ENCODE results near the gene SENP7.
"Not testable (repeated sequence)": the region's sequence is repeated elsewhere in the genome, so short reads cannot be mapped to it uniquely, and the experiment has no call there.

Gene SENP7

DNA sequence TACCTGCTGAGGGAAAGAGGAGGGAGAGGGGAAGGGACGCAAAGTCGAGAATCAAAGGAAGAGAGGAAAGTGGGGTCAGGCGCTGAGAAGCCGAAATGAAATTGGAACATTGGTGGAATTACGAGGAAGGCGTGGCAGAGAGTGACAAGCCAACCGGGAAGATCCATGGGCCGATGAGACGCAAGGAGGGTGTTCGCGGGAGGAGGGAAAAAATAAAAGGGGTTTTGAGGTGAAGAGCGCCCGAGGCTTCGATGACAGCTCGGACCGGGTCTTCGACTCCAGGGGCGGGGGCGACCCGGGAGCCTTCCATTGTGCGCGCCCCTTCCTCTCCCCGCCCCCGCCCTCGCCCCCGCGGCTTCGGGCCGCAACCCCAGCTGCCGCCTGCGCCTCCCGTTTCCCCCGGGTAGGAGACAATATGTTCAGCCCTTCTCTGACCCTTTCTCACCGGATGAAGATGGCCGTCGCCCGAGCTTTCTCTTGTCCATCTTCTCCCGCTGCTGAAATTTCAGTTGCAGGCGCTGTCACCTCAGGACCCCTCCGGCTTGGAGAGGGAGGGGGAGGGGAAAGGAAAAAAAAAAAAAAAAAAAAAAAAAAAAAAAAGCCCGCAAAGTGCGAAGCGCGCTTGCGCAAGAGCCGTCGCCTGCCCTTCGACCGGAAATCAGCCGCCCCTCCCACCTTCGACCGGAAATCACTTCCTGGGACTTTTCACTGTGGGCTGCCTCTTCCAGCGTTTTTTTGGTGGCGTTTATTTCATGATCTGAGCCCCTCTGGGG, at the start of gene SENP7:
Gene SENP7, minus strand, starts transcription at position 567 of the 773 bp plus-strand sequence. Its CDS starts 82 bp downstream, at position 485.
- DNase-seq: peak; percentile 56

DNA sequence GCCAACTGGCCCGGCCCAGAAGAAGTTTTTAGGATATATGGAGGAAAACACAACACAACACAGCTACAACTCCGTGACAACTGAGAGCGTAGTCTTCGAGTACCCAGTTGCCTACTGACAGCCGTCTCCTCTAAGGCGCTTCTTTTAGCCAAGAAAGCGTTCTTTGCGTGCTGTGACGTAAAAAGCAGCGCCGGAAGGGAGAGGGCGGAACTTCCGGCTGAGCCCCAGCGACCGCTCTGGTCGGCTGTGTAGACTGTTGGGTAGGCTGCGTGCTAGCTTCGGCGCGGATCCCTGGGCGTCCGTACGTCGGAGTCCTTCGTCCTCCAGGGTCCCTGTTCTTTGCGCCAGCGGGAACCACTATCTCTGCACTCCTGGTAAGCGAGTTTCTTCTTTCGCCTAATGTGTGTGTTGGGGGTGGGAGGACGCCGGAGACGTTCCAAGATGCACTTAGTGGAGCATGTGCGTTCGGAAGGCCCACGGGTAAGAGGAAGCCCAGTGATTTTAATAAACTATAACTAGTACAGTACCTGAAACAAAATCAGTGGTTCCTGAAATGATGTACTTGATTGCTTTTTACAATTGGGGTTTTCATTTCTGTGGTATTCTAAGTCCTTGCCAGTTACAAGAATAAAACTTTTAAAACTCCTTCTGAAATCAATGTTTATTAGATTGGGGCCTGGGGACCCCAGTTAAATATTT, 48.8 kb upstream of the SENP7 start, which contains the start of gene TRMT10C:
Gene TRMT10C, plus strand, starts transcription at position 239 of the 699 bp plus-strand sequence. CDS start 2,914 bp downstream, outside the sequence.
- DNase-seq: peak; percentile 83

- DNase-seq: no peak
These were observed 43.1 kb upstream of the SENP7 start for GRCh38 chr3:101556064-101556463.

DNA sequence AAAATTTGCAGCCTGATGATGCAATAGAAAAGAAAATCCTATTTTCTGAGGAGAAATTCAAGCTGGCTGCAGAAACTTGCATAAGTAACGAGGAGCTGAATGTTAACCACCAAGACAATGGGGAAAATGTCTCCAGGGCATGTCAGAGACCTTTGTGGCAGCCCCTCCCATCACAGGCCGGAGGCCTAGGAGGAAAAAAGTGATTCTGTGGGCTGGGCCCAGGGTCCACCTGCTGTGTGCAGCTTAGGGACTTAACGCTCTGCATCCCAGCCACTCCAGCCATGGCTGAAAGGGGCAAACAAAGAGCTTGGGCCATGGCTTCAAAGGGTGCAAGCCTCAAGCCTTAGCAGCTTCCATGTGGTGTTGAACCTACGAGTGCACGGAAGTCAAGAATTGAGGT, 40.4 kb upstream of the SENP7 start:
- DNase-seq: not testable (repeated sequence)

DNA sequence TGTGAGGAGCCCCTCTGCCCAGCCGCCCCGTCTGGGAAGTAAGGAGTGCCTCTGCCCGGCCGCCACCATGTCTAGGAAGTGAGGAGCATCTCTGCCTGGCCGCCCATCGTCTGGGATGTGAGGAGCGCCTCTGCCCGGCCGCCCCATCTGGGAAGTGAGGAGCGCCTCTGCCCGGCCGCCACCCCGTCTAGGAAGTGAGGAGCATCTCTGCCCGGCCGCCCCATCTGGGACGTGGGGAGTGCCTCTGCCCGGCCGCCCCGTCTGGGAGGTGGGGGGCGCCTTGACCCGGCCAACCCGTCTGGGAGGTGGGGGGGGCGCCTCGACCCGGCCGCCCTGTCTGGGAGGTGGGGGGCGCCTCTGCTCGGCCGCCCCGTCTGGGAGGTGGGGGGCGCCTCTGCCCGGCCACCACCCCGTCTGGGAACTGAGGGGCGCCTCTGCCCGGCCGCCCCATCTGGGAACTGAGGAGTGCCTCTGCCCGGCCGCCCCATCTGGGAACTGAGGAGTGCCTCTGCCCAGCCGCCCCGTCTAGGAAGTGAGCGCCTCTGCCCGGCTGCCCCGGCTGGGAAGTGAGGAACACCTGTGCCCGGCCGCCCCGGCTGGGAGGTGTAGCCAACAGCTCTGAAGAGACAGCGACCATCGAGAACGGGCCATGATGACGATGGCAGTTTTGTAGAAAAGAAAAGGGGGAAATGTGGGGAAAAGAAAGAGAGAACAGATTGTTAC, 38.5 kb upstream of the SENP7 start:
- DNase-seq: not testable (repeated sequence)

DNA sequence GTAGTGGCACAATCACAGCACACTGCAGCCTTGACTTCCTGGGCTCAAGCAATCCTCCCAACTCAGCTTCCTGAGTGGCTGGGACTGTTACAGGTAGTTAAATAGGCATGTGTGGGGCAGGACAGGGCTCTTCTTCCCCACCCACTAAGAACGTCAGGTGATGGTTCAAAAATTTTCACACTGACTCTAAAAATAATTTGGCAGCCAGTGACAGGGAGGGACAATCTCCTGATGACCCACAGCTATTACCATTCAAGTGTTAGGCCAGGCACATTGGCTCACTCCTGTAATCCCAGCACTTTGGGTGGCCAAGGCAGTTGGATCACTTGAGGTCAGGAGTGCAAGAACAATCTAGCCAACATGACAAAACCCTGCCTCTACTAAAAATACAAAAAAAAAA, 36.5 kb upstream of the SENP7 start:
- no peak for DNase-seq

DNA sequence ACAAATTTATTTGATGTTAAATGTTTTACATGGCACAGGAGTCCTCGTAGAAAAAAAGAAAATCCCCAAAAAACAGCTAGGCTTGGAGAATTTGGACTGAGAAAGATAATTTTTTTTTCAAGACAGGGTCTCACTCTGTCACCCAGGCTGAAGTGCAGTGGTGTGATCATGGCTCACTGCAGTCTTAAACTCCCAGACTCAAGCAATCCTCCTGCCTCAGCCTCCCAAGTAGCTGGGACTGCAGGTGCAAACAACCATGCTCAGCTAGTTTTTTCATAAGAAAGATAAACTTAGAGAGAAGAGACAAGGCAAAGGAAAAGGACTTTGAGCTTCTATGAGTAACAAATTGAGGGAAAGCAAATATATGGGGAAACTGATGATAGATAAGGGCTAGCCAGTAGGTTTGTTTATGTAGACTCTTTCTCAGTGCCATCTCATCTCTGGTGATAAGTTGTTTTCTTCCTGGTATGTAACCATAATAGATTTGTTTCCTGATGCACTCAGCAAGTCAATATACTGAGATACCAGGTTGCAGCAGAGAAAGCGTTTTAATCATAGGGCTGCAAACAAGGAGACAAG, 35.6 kb upstream of the SENP7 start:
- no peak for DNase-seq

DNA sequence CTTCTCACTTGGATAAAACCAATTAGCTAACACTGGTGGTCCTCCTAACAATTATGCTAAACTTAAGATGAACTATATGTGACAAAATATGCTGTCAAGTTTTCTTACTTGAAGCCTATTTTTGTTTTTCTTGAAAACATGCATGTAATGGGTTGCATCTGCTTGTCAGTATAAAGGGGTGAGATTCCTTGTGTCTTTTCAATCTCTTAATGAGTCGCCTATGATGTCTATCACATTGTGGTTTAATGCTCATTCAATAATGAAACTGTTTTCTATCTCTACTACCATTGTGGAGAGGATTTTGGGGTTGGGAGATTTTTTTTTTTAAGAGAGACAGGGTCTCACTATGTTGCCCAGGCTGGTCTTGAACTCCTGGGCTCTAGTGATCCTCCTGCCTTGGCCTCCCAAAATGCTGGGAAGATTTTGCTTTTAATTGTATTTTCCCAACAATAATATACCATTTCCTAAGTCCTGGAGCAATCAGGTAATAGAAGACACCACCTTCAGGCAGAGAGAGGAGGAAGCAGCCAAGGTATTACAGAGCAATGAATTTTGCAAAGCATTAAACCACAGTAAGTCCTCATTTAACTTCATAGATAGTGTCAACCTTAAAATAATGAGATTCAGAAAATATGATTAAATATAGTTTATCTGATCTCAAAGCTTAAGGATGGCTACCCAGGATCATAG, 31.3 kb upstream of the SENP7 start:
- DNase-seq: no peak

DNA sequence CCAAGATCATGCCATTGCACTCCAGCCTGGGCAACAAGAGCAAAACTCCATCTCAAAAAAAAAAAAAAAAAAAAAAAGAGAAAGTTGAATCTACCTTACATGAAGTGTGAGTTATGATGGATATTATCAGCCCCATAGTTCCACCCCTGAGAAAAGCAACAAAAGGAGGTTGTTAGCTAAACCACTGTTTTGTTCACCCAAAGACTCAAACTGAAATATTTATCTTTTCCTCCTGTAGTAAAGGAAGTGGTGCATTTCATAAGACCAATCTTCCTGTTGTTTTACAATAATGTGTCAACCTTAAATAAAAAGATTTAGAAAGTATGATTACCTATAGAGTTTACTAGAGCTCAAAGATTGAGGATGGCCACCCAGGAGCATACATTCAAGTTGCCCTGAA, 29.9 kb upstream of the SENP7 start:
- DNase-seq: no peak

DNA sequence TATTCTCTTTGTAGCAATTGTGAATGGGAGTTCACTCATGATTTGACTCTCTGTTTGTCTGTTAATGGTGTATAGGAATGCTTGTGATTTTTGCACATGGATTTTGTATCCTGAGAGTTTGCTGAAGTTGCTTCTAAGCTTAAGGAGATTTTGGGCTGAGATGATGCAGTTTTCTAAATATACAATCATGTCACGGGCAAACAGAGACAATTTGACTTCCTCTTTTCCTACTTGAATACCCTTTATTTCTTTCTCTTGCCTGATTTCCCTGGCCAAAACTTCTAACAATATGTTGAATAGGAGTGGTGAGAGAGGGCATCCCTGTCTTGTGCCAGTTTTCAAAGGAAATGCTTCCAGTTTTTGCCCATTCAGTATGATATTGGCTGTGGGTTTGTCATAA, 23.9 kb upstream of the SENP7 start:
- not testable (repeated sequence) for DNase-seq

GRCh38 chr3:101536266-101536665, 23.3 kb upstream of the SENP7 start:
- DNase-seq: no peak

GRCh38 chr3:101535221-101535620, 22.2 kb upstream of the SENP7 start:
- DNase-seq: no peak

DNA sequence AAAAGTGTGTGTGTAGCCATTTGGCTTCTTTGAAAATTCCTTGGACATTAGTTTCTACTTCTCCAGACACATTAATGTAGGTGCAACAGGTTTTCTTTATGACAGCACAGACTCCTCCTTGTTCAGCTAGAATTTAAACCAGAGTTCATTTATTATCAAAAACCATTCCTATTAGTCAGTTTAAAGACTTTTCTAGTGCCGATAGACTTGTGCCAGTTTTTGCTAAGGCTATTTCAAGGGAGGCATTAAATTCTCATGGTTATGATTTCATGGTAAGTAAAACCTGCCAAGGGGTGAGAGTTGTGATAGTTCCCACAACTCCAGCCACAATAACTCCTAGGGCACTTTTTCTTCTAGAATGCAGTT, 20.6 kb upstream of the SENP7 start:
- no peak for DNase-seq

- no peak for DNase-seq
These were observed 20.0 kb upstream of the SENP7 start for GRCh38 chr3:101532783-101533602.

DNA sequence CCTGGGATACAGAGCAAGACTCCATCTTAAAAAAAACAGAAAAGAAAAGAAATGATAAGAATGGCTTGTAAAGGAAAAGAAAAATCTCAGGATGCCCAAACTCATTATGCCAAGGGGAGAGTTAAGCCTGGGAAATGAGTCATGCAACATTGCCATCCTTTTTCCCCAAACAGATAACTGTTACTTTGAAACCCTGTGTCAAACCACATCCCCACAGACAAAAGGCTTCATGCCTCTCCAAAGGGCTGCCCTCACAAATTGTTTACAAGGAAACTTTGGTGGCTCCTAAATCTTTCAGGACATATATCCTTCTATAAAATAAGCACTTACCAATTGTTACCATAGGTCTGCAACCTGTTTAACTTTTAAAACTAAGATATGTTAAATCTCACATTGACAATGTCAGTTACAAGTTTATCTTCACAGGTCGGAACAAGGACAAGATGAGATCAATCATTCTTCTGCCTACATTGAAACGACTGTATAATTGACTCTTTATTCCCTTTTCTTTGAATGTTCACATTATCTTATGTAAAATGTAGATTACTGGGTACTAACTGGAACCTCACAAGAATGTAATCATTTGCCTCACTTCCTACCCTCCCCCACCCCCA, 18.6 kb upstream of the SENP7 start:
- no peak for DNase-seq

- no peak for DNase-seq
These were observed 17.7 kb upstream of the SENP7 start for GRCh38 chr3:101530686-101531047.

GRCh38 chr3:101529816-101530685, 17.0 kb upstream of the SENP7 start:
- no peak for DNase-seq

- DNase-seq: no peak
These were observed 14.9 kb upstream of the SENP7 start for GRCh38 chr3:101527906-101528305.

- no peak for DNase-seq
These were observed 14.4 kb upstream of the SENP7 start for GRCh38 chr3:101527441-101527840.

DNA sequence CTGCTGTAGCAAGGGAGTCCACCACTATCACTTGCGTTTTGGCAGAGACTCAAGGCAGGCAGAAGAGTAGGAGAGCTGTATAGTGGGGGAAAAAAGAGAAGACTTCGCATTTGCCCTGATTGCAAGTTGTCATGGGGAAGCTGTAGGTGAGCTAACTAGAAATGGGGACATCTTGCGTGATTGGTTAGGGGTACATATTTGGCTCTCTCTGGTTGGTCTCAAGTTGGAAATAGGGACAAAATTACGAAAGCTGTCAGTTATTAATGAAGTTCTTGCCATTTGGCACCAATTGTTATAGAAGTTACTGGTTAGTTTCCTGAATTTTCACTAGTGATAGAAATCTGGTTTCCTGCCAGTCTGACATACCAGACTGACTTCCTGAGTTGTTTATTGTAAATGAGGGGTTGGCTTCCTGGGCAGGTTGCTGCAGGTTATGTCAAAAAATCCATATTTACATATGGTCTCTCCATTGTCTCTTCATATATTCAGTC, 8.2 kb upstream of the SENP7 start:
- no peak for DNase-seq

All from NCI-H446 treated with DMSO at 0.1 percent for 48 hours (cell line).